Natural killer cell (primary cell): ENCODE data around the gene GALNS. TPM values are rescaled to one million over a fixed set of nuclear protein-coding genes. Genes with fewer than 3 reads are reported as not detected.

ENCODE experiments used
- ATAC-seq, 3 donors: fragments of 150-1000 bp in 2 of 3; fragments of 200-7000 bp in 1 of 3; cut with Tn5 transposase; 1 replicate in 1 of 3; 2 replicates in 2 of 3; pipeline ENCODE4 v1.10.0; 2021; ENCODE audit warnings: mild to moderate bottlenecking in 2 of 3, moderate library complexity in 2 of 3
- DNase-seq, 2 donors: peaks; one replicate each; pipeline versions ENCODE4 v3.0.0 to v3.0.0-alpha.2; 2013 to 2021; ENCODE audit warnings: mixed read lengths in 1 of 2
- H3K27ac ChIP-seq: one replicate; pipeline ENCODE4 v1.5.1; 2013; ENCODE audit warnings: mild to moderate bottlenecking, low read length
- H3K27me3 ChIP-seq: one replicate; pipeline ENCODE4 v1.6.1; 2013; ENCODE audit warnings: low read length; ENCODE audit not compliant: control insufficient read depth, insufficient read depth
- H3K36me3 ChIP-seq: one replicate; pipeline ENCODE4 v1.6.1; 2013; ENCODE audit warnings: low read length; ENCODE audit not compliant: control insufficient read depth, insufficient read depth
- H3K4me1 ChIP-seq: one replicate; pipeline ENCODE4 v1.6.1; 2013; ENCODE audit warnings: low read length; ENCODE audit not compliant: control insufficient read depth, insufficient read depth
- H3K4me3 ChIP-seq: one replicate; pipeline ENCODE4 v1.5.1; 2013; ENCODE audit warnings: low read length
- H3K9me3 ChIP-seq: one replicate; pipeline ENCODE4 v1.6.1; 2013; ENCODE audit warnings: low read length; ENCODE audit not compliant: control insufficient read depth, insufficient read depth
- H3K27ac Mint-ChIP-seq, 2 donors: one replicate each; pipeline ENCODE4 v1.8.0; 2022; ENCODE audit warnings: mild to moderate bottlenecking in 2 of 2, mixed read lengths in 2 of 2, moderate library complexity in 1 of 2
- H3K27me3 Mint-ChIP-seq, 2 donors: one replicate each; pipeline ENCODE4 v1.8.0; 2022; ENCODE audit warnings: low read depth in 2 of 2, mixed read lengths in 2 of 2
- H3K36me3 Mint-ChIP-seq: one replicate; pipeline ENCODE4 v1.8.0; 2022; ENCODE audit warnings: mixed read lengths
- H3K4me1 Mint-ChIP-seq, 2 donors: one replicate each; pipeline ENCODE4 v1.8.0; 2022; ENCODE audit warnings: mixed read lengths in 2 of 2
- H3K4me3 Mint-ChIP-seq: one replicate; pipeline ENCODE4 v1.8.0; 2022; ENCODE audit warnings: mild to moderate bottlenecking, moderate library complexity, mixed read lengths
- H3K9me3 Mint-ChIP-seq, 2 donors: one replicate each; pipeline ENCODE4 v1.8.0; 2022; ENCODE audit warnings: mixed read lengths in 2 of 2
- CTCF ChIP-seq: fragments of 200-600 bp; IDR thresholded peaks from one replicate; pipeline ENCODE4 v1.8.0; 2022; ENCODE audit warnings: antibody characterized with exemption
- WGBS: methylation state at CpG from one replicate; pipeline ENCODE4 v1.1.7; 2013; ENCODE audit warnings: missing lambda C conversion rate; ENCODE audit not compliant: insufficient coverage; 5-methylcytosine and 5-hydroxymethylcytosine counted together
- intact Hi-C: fragments of 100-400 bp; cut with micrococcal nuclease; formaldehyde crosslinking; loops from one replicate; pipeline ENCODE4 v1.14.2; 2022
- total RNA-seq, 4 donors: library from RNA; stranded (reverse); fragments of 120-200 nt in 1 of 4; gene quantifications; one replicate each; pipeline versions ENCODE4 v1.2.3 to v1.2.4, GENCODE V29; 2013 to 2022

GALNS gene
- total RNA-seq, 3 donors from 2014 or later (not counting 1 experiment from before 2014, with no cell fraction given), result 58.1 to 75.8 (median 65.7) TPM

GRCh38 chr16:88827727-88828126, 29.0 kb downstream of the GALNS start:
- ATAC-seq (no peak), DNase-seq (no peak)
- H3K4me1 ChIP-seq, result no peaks in the 10 kb centered on the region
- intact Hi-C loops, result no loop called here
- peaks cover 6% of the 10 kb centered on the region for H3K36me3 ChIP-seq
- no peak overlapping the region for H3K27ac ChIP-seq
- H3K4me3 Mint-ChIP-seq, result no peak overlapping the region
- no peaks in the 10 kb centered on the region for H3K9me3 Mint-ChIP-seq
- no peak for TF ChIP-seq CTCF
- H3K27me3 ChIP-seq, result no peaks in the 10 kb centered on the region
- no peak overlapping the region for H3K27ac Mint-ChIP-seq
- H3K4me3 ChIP-seq, result no peak overlapping the region
- H3K4me1 Mint-ChIP-seq, result no peaks in the 10 kb centered on the region
- WGBS, result 96% methylated on average over 21 of the region's 21 CpGs
- H3K27me3 Mint-ChIP-seq, result no peaks in the 10 kb centered on the region
- no peaks in the 10 kb centered on the region for H3K36me3 Mint-ChIP-seq
- H3K9me3 ChIP-seq, result no peaks in the 10 kb centered on the region

- Mint-ChIP-seq H3K4me1 (no peaks in the 10 kb centered on the region), H3K36me3 (no peaks in the 10 kb centered on the region), H3K4me3 (no peak overlapping the region), H3K9me3 (no peaks in the 10 kb centered on the region), H3K27me3 (no peaks in the 10 kb centered on the region), H3K27ac (no peak overlapping the region)
- WGBS, result 95% methylated on average over 26 of the region's 26 CpGs
- H3K27me3 ChIP-seq, result no peaks in the 10 kb centered on the region
- no peaks in the 10 kb centered on the region for H3K4me1 ChIP-seq
- DNase-seq (no peak), ATAC-seq (no peak)
- H3K27ac ChIP-seq, result no peak overlapping the region
- no peaks in the 10 kb centered on the region for H3K9me3 ChIP-seq
- H3K4me3 ChIP-seq, result no peak overlapping the region
- intact Hi-C loops, result no loop called here
- no peak for TF ChIP-seq CTCF
- peaks cover 17% of the 10 kb centered on the region for H3K36me3 ChIP-seq
These were observed 30.5 kb downstream of the GALNS start for GRCh38 chr16:88826070-88826840.

GRCh38 chr16:88825146-88825545, 31.6 kb downstream of the GALNS start:
- no peaks in the 10 kb centered on the region for H3K4me1 ChIP-seq
- H3K9me3 ChIP-seq, result no peaks in the 10 kb centered on the region
- no peaks in the 10 kb centered on the region for H3K9me3 Mint-ChIP-seq
- ATAC-seq (no peak), DNase-seq (no peak)
- no peaks in the 10 kb centered on the region for H3K36me3 Mint-ChIP-seq
- no peak overlapping the region for H3K4me3 Mint-ChIP-seq
- intact Hi-C loops, result no loop called here
- no peak overlapping the region for H3K27ac Mint-ChIP-seq
- H3K4me3 ChIP-seq, result no peak overlapping the region
- H3K27me3 Mint-ChIP-seq, result no peaks in the 10 kb centered on the region
- WGBS, result 96% methylated on average over 12 of the region's 12 CpGs
- H3K4me1 Mint-ChIP-seq, result no peaks in the 10 kb centered on the region
- H3K27ac ChIP-seq, result no peak overlapping the region
- no peak for TF ChIP-seq CTCF
- H3K27me3 ChIP-seq, result no peaks in the 10 kb centered on the region
- peaks cover 18% of the 10 kb centered on the region for H3K36me3 ChIP-seq
